GM11168 (cell line): ENCODE data around the gene ZNF620.
"Not testable (repeated sequence)": the region's sequence is repeated elsewhere in the genome, so short reads cannot be mapped to it uniquely, and the experiment has no call there.

Experiments used
- in situ Hi-C: fragments of 300-500 bp; cut with MboI; formaldehyde crosslinking; loops from one replicate; pipeline ENCODE4 v1.12.0; 2022; ENCODE audit warnings: low sequenced_read_pairs; ENCODE audit not compliant: unreplicated experiment

Gene ZNF620

DNA sequence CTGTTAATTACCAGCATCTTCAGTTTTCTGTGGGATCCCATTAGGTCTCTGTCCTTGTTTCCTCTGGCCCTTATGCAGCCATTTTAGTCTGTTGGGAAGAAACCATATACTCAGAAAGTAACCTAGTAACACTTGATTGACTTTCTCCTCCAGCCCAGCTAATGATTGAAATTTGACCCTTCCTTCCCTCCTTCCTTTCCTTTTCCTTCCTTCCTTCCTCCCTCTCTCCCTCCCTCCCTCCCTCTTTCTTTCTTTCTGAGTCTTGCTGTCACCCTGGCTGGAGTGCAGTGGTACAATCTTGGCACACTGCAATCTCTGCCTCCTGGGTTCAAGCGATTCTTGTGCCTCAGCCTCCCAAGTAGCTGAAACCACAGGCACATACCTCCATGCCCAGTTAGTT lies 5.9 kb upstream of the ZNF620 start:
- in situ Hi-C loops: loop anchor here (25.0 kb wide), 1 partner anchor 163 kb away; no protein-coding TSS in a partner anchor

DNA sequence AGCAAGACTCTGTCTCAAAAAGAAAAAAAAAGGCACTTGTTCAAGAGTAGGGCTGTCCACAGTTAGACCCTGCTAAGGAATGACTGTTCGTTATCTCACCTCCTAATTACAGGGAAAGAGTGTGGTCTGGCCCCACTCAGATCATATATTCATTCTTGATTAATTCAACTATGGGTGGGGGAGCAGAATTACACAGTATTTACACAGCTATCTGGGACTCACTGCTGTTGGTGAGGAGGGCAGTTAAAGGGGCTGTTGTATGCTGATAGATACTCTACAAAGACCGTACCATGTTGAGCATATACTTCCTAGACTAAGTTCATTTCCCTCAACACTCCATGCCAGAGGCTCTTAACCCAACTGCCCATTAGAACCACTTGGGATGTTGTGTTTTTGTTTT lies 3.8 kb upstream of the ZNF620 start:
- in situ Hi-C loops: loop anchor here (25.0 kb wide), 1 partner anchor 165 kb away; no protein-coding TSS in a partner anchor

DNA sequence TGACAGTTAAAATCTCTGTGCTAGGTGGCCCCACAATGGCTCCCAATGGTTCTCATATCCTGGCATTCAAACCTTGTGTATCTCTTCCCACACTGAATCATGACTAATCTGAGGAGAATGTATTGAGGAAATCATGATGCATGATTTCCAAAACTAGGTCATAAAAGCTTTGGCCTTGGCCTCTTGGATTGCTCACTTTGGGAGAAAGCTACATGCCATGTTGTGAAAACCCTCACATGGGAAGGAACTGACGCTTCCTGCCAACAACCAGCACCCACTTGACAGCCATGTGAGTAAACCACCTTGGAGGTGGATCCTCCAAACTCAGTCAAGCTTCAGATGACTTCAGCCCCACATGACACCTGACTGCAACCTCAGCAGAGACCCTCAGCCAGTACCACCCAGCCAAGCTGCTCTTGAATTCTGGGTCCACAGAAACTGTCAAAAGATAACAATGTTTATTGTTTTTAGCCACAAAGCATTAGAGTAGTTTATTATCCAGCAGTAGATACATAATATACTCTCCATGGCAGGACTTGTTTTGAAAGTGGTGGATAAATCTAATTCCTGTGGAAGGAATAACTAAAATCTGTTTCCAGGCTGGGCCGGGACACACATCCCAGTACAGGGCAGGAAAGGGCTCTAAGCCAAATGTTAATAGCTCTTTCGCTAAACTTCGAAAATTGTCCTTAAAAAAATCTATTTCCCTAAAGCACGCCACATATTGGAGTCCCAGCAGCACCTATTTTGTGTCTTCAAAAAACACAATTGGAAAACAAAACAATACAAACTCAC lies 1.0 kb upstream of the ZNF620 start:
- in situ Hi-C loops: loop anchor here (25.0 kb wide), 1 partner anchor 168 kb away; no protein-coding TSS in a partner anchor

DNA sequence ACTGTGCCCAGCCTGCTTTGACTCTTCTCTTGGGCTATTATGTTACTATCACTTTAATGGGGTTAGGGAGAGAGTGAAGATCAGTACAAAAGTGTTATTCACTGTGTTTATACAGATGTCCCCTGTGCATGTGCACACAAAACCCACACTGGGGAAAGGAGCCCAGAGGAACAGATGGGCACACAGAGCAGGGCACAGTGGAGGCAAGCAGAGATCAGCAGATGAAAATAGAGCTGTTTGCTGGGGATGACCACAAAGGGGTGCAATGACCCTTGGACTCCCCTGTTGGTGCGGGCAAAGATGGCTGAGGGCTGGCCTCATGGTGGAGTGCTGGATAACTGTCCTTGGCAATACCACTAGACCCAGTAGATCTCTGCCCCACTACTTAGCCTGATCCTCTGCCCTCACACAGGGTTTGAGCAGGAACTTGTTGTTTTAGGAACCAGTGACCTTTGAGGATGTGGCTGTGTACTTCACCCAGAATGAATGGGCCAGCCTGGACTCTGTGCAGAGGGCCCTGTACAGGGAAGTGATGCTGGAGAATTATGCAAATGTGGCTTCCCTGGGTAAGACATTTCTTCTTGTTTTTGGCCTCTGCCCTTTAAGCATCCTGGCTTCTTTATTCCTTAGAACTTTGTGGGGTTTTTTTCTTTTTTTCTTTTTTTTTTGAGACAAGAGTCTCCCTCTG lies 5.3 kb downstream of the ZNF620 start:
- in situ Hi-C loops: loop anchor here (25.0 kb wide), 1 partner anchor 174 kb away; no protein-coding TSS in a partner anchor

DNA sequence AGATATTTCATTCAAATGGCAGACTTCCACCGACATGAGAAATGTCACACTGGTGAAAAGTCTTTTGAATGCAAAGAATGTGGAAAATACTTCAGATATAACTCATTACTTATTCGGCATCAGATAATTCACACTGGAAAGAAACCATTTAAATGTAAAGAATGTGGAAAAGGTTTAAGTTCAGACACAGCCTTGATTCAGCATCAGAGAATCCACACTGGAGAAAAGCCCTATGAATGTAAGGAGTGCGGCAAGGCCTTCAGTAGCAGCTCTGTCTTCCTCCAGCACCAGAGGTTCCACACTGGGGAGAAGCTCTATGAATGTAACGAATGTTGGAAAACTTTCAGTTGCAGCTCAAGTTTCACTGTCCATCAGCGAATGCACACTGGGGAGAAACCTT lies 10.4 kb downstream of the ZNF620 start:
- in situ Hi-C loops: loop anchor here (25.0 kb wide), 1 partner anchor 179 kb away; no protein-coding TSS in a partner anchor

DNA sequence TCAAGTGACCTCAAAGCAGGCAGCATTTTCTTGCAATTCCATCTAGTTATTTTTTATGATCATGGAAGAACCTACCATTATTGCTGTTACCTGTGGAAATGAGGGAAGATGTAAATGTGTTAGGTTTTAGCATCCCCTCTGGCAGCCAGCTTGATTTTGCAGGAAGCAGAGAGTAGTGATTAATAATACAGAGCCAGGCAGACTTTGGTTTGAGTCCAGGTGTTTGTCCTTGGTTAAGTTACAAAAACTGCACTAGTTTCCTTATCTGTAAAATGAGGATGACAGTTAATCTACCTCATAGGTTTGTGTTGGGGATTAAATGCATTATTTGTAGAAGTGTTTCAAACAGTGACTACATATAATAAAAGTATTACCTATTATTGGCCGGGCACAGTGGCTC lies 12.2 kb downstream of the ZNF620 start:
- in situ Hi-C loops: loop anchor here (25.0 kb wide), 1 partner anchor 181 kb away; no protein-coding TSS in a partner anchor

DNA sequence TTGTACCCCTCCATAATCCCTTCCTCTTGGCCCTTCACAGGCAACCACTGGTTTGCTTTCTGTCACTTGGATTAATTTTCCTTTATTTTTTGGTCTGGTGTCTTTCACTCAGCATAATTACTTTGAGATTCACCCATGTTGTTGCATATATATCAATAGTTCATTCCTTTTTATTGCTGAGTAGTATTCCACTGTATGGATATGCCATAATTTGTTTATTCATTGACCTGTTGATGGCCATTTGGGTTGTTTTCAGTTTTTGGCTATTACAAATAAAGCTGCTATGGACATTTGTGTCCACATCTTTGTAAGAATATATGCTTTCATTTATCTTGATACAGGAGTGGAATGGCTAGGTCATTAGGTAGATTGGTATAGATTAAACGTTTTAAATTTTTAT lies 13.0 kb downstream of the ZNF620 start:
- in situ Hi-C loops: loop anchor here (25.0 kb wide), 1 partner anchor 182 kb away; no protein-coding TSS in a partner anchor

DNA sequence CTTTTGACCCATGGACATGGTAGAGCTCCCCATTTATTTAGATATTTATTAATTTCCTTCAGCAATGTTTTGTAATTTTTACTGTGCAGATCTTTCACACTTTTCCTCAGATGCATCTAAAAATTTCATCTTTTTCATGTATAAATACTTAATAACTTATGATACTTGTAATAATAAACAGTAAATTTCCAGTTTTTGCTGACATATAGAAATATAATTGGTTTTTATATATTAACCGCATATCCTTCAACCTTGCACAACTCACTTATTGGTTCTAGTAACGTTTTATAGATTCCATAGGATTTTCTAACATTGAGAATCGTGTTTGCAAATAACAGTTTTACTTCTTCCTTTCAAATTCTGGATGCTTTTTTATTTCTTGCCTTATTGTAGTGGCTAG lies 15.4 kb downstream of the ZNF620 start:
- in situ Hi-C loops: loop anchor here (25.0 kb wide), 1 partner anchor 184 kb away; no protein-coding TSS in a partner anchor

DNA sequence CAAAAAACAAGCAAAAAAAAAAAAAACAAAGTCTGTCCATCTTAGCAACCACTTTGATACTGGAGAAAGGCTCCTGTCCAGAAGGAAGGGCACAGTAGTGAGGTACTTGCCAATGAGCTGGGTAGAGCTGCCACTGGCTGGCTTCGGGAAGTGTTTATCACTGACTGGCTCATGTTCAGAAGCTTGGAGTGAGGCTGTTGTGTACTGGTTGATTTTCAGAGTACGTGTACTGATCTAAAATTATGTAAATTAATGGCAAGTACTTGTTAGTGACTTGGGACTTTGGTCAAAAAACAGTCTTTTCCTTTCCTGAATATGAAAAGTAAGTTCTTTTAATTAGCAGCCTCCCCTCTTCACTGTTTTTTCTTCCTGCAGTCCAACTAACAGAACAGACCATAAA lies 17.9 kb downstream of the ZNF620 start:
- in situ Hi-C loops: loop anchor here (25.0 kb wide), 1 partner anchor 186 kb away; no protein-coding TSS in a partner anchor

DNA sequence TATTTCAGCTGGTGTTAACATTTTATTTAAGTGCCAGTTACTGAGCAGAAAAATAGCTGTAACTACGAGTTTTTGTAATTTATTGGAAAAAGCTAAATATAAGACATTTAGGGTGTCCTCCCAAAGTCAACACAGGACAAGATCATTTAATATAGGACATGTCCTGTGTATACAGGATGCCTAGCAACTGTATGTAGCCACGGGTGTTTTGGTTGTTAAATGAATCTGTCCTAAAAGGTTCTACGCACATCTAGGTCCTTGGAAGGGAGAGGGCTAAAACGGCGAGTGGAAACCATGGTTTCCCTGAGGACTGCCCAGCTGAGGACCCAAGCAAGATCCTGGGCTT lies 18.4 kb downstream of the ZNF620 start:
- in situ Hi-C loops: loop anchor here (25.0 kb wide), 1 partner anchor 187 kb away; no protein-coding TSS in a partner anchor

DNA sequence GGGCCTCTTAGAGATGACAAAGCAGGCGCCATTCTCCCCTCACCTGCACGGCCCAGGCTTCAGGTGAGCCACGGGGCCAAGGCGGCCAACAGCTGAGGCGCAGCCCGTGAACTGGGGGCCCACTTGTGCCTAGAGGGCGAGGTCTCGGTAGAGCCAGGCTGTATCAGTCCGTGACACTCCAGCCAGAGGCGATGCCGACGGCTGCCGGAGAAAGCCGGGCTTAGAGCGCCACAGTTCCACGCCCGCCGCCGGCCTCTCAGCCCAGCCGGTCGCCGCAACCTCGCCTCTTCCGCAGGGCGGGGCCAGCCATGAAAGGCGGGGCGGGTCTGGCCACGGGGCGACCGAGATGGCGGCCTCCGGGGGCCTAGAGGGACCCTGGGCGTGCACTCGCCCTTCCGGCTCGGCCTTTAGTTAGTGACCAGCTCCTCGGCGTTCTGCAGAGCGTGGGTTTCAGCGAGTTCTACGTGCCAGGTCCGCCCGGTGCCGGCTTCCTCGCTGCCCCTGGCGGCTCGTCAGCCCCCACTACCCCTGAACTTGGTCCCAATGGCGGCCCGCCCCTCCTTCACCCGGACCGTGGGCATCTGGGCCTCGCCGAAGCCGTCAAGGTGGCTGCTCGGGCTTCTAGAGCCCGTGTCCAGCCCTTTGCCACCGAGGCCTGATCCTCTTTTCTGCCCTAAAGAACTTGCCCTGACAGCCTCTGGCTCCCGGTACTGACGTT lies 18.9 kb downstream of the ZNF620 start, which contains the start of gene ZNF621:
Gene ZNF621 (plus strand): TSS at position 393 of the 718 bp plus-strand sequence. CDS start 881 bp downstream, outside the sequence.
- in situ Hi-C loops: loop anchor here (25.0 kb wide), 1 partner anchor 187 kb away; no protein-coding TSS in a partner anchor

DNA sequence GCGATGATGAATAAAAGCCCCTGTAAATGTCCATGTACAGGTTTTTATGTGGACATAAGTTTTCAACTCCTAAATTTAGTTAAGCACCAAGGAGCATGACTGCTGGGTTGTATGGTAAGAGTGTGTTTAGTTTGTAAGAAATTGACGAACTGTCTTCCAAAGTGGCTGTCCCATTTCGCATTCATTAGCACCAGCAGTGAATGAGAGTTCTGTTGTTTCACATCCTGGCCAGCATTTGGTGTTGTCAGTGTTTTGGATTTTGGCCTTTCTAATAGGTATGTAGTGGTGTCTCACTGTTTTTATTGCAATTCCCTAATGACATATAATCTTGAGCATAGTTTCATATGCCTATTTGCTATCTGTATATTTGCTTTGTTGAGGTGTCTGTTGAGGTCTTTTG lies 22.6 kb downstream of the ZNF620 start:
- in situ Hi-C loops: no loop called here

DNA sequence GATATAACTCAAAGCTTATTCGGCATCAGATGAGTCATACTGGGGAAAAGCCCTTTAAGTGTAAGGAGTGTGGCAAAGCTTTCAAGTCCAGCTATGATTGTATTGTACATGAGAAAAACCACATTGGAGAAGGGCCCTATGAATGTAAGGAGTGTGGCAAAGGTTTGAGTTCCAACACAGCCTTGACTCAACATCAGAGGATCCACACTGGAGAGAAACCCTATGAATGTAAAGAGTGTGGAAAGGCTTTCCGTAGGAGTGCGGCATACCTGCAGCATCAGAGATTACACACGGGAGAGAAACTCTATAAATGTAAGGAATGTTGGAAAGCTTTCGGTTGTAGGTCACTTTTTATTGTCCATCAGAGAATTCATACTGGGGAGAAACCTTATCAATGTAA lies 26.4 kb downstream of the ZNF620 start:
- in situ Hi-C loops: no loop called here

DNA sequence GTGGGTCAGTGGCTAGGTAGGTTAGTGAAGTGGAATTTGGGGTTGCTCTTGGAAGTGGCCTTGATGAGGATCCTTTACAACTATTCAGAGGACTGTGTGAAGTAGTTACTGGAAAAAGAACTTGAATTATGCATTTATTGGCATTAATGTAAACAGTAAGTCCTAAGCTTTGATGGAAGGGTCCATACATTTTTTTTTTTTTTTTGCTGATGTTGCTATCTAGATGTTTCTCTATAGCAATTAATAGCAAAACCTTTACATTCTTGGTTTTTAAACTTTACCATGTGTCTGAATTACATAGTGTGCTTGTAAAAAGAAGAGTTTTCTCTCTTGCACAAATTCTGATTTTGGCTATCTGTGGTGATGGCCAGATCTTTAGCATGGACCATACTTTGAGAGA lies 28.4 kb downstream of the ZNF620 start:
- in situ Hi-C loops: no loop called here

DNA sequence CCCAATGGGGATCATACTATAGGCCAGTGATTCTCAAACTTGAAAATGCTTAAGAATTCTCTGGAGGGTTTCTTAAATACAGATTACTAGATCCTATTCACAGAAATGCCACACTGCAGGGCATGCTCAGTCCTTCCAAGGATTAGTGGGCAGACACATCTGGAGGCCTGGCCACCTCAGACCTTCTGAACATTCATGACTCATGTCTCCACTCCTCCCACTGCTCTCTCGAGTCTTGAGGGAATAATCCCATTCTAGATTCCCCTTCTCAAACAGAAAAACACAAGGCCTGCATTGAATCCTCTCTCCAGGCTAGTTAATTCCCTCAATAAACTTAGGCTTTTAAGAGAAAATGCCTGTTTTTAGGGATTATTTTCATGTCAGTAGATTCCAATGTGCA lies 41.0 kb downstream of the ZNF620 start:
- in situ Hi-C loops: no loop called here

DNA sequence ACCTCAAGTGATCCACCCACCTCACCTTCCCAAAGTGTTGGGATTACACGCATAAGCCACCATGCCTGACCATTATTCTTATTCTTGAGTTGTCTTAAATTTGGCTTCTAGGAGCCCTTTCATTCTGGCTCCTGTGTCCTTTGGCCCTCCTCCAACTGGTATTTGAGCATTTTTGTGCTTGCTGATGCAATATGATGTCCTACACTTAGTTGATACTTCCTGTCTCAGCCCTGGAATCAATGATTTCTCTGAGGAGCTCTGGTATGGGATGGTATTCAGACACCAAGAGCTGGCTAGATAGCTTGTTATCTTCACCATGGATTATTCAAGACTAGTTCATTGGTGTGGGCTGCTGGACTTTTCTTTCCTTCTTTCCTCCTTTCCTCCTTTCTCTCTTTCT lies 44.3 kb downstream of the ZNF620 start:
- in situ Hi-C loops: no loop called here

DNA sequence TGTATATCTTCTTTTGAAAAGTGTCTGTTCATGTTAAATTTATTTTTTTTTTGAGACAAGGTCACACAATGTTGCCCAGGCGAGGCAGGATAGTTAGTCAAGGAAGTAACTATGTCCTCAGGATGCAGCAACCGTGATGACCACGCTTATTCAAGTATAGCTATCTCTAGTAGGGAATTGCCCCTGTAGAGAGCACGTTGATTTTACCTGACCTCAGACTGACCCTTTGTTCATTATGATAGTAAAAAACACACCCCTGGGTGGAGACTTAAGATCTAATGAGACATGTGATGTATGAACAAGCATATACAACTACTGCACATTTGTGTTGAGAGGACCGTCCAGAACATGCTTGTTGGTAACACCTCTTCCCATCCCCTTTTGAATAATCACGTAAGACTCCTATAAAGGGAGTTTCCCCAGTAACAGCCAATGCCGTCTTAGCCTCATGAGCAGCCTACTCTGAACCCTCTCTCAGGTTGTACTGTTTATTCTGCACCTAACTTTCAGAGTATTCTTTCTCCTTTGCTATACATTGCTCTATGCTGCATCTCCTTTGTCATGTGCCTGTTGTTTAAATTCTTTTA lies 51.8 kb downstream of the ZNF620 start:
- in situ Hi-C loops: no loop called here

DNA sequence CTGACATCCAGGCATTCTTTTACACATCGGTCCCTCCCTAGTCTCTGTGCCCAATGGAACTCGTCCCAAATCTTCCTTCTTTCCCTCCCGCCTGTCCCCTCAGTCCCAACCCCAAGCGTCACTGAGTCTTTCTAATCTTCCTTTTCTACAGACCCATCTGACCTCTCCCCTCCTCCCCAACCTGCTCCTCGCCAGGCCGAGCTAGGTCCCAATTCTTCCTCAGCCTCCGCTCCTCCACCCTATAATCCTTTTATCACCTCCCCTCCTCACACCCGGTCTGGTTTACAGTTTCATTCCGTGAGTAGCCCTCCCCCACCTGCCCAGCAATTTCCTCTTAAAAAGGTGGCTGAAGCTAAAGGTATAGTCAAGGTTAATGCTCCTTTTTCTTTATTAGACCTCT lies 56.6 kb downstream of the ZNF620 start:
- in situ Hi-C loops: not testable (repeated sequence)

DNA sequence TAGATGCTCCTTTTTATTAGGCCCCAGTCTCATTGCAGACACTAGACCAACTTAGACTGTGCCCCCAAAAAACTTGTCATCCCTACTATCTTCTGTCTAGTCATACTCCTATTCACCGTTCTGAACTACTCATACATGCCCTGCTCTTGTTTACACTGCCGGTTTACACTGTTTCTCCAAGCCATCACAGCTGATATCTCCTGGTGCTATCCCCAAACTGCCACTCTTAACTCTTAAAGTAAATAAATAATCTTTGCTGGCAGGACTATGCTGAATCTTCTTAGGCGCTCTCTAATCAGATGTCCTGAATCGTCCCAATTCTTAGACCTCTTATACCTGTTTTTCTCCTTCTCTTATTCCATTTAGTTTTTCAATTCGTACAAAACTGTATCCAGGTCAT lies 59.8 kb downstream of the ZNF620 start:
- in situ Hi-C loops: not testable (repeated sequence)

DNA sequence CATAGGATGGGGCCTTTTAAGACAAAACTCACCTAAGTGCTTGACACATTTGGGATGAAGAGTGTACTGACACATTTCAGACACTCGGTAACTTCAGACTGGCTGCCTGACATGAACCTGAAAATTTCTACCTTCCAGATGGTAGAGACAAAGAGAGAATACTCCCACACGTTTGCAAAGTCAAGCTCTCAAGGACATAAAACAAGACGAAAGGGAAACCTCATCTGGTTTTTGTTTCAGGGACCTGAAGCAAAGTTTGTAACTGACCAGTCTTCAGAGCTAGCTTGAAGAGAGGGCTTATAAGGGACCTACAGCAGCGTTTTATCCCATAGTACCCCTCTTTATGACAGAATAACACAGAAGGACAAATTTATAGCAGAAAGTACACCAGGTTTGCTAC lies 60.9 kb downstream of the ZNF620 start:
- in situ Hi-C loops: no loop called here
